H1 (cell line): ENCODE data around the gene COPS6. TPM values are rescaled to one million over a fixed set of nuclear protein-coding genes. Genes with fewer than 3 reads are reported as not detected.

Source experiments
- CTCF ChIA-PET: fragments of 300-600 bp; sonication (Branson Sonifier 250); formaldehyde crosslinking; loops from one replicate; lab custom pipeline; 2021; ENCODE audit not compliant: partially characterized antibody; lab: Charles Lee
- POLR2A ChIA-PET: fragments of 300-600 bp; sonication (Branson Sonifier 250); formaldehyde crosslinking; loops from one replicate; lab custom pipeline; 2021; ENCODE audit warnings: inconsistent platforms; ENCODE audit not compliant: partially characterized antibody; lab: Charles Lee
- DNase-seq, 2 experiments: peaks; one replicate each; pipeline versions ENCODE4 v3.0.0 to v3.0.0-alpha.2; 2010 to 2022; ENCODE audit warnings: low spot score in 2 of 2, low read depth in 1 of 2, mixed read lengths in 1 of 2
- FAIRE-seq: peaks from 2 replicates; lab custom pipeline; 2011; peaks lifted over from hg19 to GRCh38; lab: Jason Lieb, UNC
- H2AFZ ChIP-seq: 2 replicates; pipeline ENCODE4 v1.8.1; 2012; ENCODE audit warnings: low read length, inconsistent platforms
- H2AK5ac ChIP-seq: 2 replicates; pipeline ENCODE4 v1.6.1; 2013; ENCODE audit warnings: low read depth, low read length
- H2BK120ac ChIP-seq: replicated peaks from 2 replicates; pipeline ENCODE3; 2013; ENCODE audit warnings: low read depth, low read length, inconsistent platforms
- H2BK12ac ChIP-seq: 2 replicates; pipeline ENCODE4 v1.6.1; 2013; ENCODE audit warnings: low read depth, low read length
- H2BK15ac ChIP-seq: 2 replicates; pipeline ENCODE4 v1.6.1; 2013; ENCODE audit warnings: low read length
- H2BK20ac ChIP-seq: 2 replicates; pipeline ENCODE4 v1.6.1; 2013; ENCODE audit warnings: low read length
- H2BK5ac ChIP-seq: 2 replicates; pipeline ENCODE4 v1.6.1; 2013; ENCODE audit warnings: low read depth, low read length
- H3K14ac ChIP-seq: 2 replicates; pipeline ENCODE4 v1.6.1; 2013; ENCODE audit warnings: inconsistent platforms; ENCODE audit not compliant: insufficient read length
- H3K18ac ChIP-seq: 2 replicates; pipeline ENCODE4 v1.6.1; 2013; ENCODE audit warnings: low read length; ENCODE audit errors: extremely low read depth
- H3K23ac ChIP-seq: 2 replicates; pipeline ENCODE4 v1.6.1; 2013; ENCODE audit warnings: inconsistent platforms; ENCODE audit not compliant: insufficient read length
- H3K23me2 ChIP-seq: 2 replicates; pipeline ENCODE4 v1.6.1; 2013; ENCODE audit warnings: low read depth, low read length
- H3K27ac ChIP-seq: 2 replicates; pipeline ENCODE4 v1.6.1; 2011; ENCODE audit warnings: low read depth, low read length, inconsistent platforms
- H3K27me3 ChIP-seq, 4 experiments: replicated peaks in 1 of 4; 1 replicate in 1 of 4; 2 replicates in 3 of 4; pipeline versions ENCODE4 v1.6.1 to v1.8.1; 2011 to 2013; ENCODE audit warnings: low read length in 3 of 4, mild to moderate bottlenecking in 3 of 4, inconsistent platforms in 2 of 4, mixed read lengths in 2 of 4, moderate library complexity in 1 of 4; ENCODE audit not compliant: control insufficient read depth in 3 of 4, insufficient read depth in 3 of 4; ENCODE audit errors: extremely low read depth in 1 of 4
- H3K36me3 ChIP-seq, 4 experiments: 2 replicates each; pipeline versions ENCODE4 v1.6.1 to v1.8.1; 2011 to 2013; ENCODE audit warnings: mild to moderate bottlenecking in 4 of 4, low read length in 3 of 4, moderate library complexity in 2 of 4, control low read depth in 1 of 4, inconsistent platforms in 1 of 4; ENCODE audit not compliant: insufficient read depth in 4 of 4, control insufficient read depth in 2 of 4
- H3K4ac ChIP-seq: replicated peaks from 2 replicates; pipeline ENCODE3; 2013; ENCODE audit warnings: low read length, low read depth, mixed read lengths, inconsistent platforms; ENCODE audit not compliant: insufficient read length
- H3K4me1 ChIP-seq, 4 experiments: replicated peaks in 1 of 4; 1 replicate in 1 of 4; 2 replicates in 3 of 4; pipeline versions ENCODE4 v1.6.1 to v1.8.1; 2011 to 2013; ENCODE audit warnings: low read length in 3 of 4, inconsistent platforms in 2 of 4, mixed read lengths in 1 of 4; ENCODE audit not compliant: insufficient read depth in 4 of 4, control insufficient read depth in 3 of 4
- H3K4me2 ChIP-seq, 2 experiments: 2 replicates each; pipeline versions ENCODE4 v1.6.1 to v1.8.1; 2011 to 2013; ENCODE audit warnings: low read depth in 2 of 2, low read length in 2 of 2, control low read depth in 1 of 2, inconsistent platforms in 1 of 2, mild to moderate bottlenecking in 1 of 2; ENCODE audit not compliant: insufficient read depth in 1 of 2
- H3K4me3 ChIP-seq, 4 experiments: fragments of 200-600, 300-600 bp in 1 of 4; sonication (generic), shearing (Covaris generic), sonication (Bioruptor Twin) in 1 of 4; 2 replicates each; pipeline versions ENCODE4 v1.5.1 to v1.8.1; 2011 to 2016; ENCODE audit warnings: low read length in 4 of 4, low read depth in 3 of 4, control low read depth in 2 of 4, inconsistent platforms in 2 of 4, mild to moderate bottlenecking in 2 of 4, mixed read lengths in 1 of 4, moderate library complexity in 1 of 4; ENCODE audit not compliant: insufficient read depth in 2 of 4; ENCODE audit errors: extremely low read depth in 1 of 4
- H3K56ac ChIP-seq: replicated peaks from 2 replicates; pipeline ENCODE3; 2013; ENCODE audit warnings: low read depth, mild to moderate bottlenecking, mixed read lengths, low read length, inconsistent platforms; ENCODE audit not compliant: insufficient read length
- H3K79me1 ChIP-seq: 2 replicates; pipeline ENCODE4 v1.6.1; 2013; ENCODE audit warnings: low read depth, low read length, control low read depth
- H3K79me2 ChIP-seq, 2 experiments: 2 replicates each; pipeline versions ENCODE4 v1.6.1 to v1.8.1; 2012 to 2013; ENCODE audit warnings: low read length in 2 of 2, mild to moderate bottlenecking in 2 of 2, inconsistent platforms in 1 of 2; ENCODE audit not compliant: insufficient read depth in 2 of 2, control insufficient read depth in 1 of 2
- H3K9ac ChIP-seq, 4 experiments: replicated peaks in 1 of 4; 1 replicate in 1 of 4; 2 replicates in 3 of 4; pipeline versions ENCODE4 v1.6.1 to v1.8.1; 2011 to 2013; ENCODE audit warnings: low read depth in 3 of 4, low read length in 3 of 4, control low read depth in 2 of 4, mild to moderate bottlenecking in 2 of 4, moderate library complexity in 2 of 4, inconsistent platforms in 1 of 4; ENCODE audit errors: extremely low read depth in 1 of 4
- H3K9me3 ChIP-seq, 2 experiments: 2 replicates each; pipeline versions ENCODE4 v1.6.1 to v1.8.1; 2012 to 2013; ENCODE audit warnings: mild to moderate bottlenecking in 2 of 2, moderate library complexity in 2 of 2, control low read depth in 1 of 2, inconsistent platforms in 1 of 2, low read depth in 1 of 2, low read length in 1 of 2, mixed read lengths in 1 of 2; ENCODE audit not compliant: insufficient read depth in 2 of 2
- H4K20me1 ChIP-seq, 2 experiments: replicated peaks in 1 of 2; 2 replicates each; pipeline versions ENCODE3 to v1.8.1; 2011 to 2013; ENCODE audit warnings: inconsistent platforms in 2 of 2, low read length in 2 of 2, mild to moderate bottlenecking in 1 of 2; ENCODE audit not compliant: insufficient read depth in 2 of 2, control insufficient read depth in 1 of 2
- H4K5ac ChIP-seq: 2 replicates; pipeline ENCODE4 v1.6.1; 2013; ENCODE audit warnings: low read length, low read depth, mixed read lengths, inconsistent platforms; ENCODE audit not compliant: insufficient read length
- H4K8ac ChIP-seq: 2 replicates; pipeline ENCODE4 v1.8.0; 2013; ENCODE audit warnings: mild to moderate bottlenecking, moderate library complexity, low read length, inconsistent platforms; ENCODE audit not compliant: insufficient read depth; ENCODE audit errors: extremely low read depth
- H4K91ac ChIP-seq: replicated peaks from 2 replicates; pipeline ENCODE3; 2013; ENCODE audit warnings: low read length, mixed read lengths, inconsistent platforms; ENCODE audit not compliant: insufficient read length
- POLR2AphosphoS5 ChIP-seq: IDR thresholded peaks from 2 replicates; pipeline ENCODE4 v1.6.1; 2011; ENCODE audit warnings: low read depth, low read length
- TBP ChIP-seq: IDR thresholded peaks from 2 replicates; pipeline ENCODE4 v1.6.1; 2011; ENCODE audit warnings: low read depth, low read length, improper control_type of control experiment
- WGBS, 2 experiments: shearing (Covaris generic) in 1 of 2; methylation state at CpG; one replicate each; pipeline versions ENCODE4 v1.1.6 to v1.1.7; 2013 to 2015; ENCODE audit warnings: low lambda C conversion rate in 2 of 2, mixed read lengths in 2 of 2, inconsistent platforms in 1 of 2, low coverage in 1 of 2, missing lambda C conversion rate in 1 of 2; ENCODE audit not compliant: insufficient replicate concordance in 2 of 2, insufficient coverage in 1 of 2, insufficient read length in 1 of 2; ENCODE audit errors: extremely low coverage in 1 of 2, missing lambda C conversion rate in 1 of 2; 5-methylcytosine and 5-hydroxymethylcytosine counted together
- polyA plus RNA-seq, 7 experiments: library from polyadenylated mRNA; depleted of rRNA in 3 of 7; stranded (reverse) in 5 of 7; unstranded in 2 of 7; fragments of >200 nt in 5 of 7; fragments of 200-250 nt in 2 of 7; gene quantifications; 1 replicate in 5 of 7; 2 replicates in 1 of 7; 4 replicates in 1 of 7; pipeline versions ENCODE4 v1.2.1 to v1.2.3, GENCODE V29; 2011 to 2013; ENCODE audit warnings: missing spikeins in 2 of 7, mixed read lengths in 2 of 7
- total RNA-seq: library from RNA; stranded (reverse); fragmentation: NEBNext Ultra II Directional; extraction: Animal tissue kit (Norgen Biotek cat#: 25700); gene quantifications from 2 replicates; pipeline ENCODE4 v1.2.1, GENCODE V29; 2021

COPS6 gene
- total and polyA plus RNA-seq, 2 of the 8 experiments (the other 6 are each of a cell fraction or from before 2014, with no cell fraction given) = 127 to 225 TPM

DNA sequence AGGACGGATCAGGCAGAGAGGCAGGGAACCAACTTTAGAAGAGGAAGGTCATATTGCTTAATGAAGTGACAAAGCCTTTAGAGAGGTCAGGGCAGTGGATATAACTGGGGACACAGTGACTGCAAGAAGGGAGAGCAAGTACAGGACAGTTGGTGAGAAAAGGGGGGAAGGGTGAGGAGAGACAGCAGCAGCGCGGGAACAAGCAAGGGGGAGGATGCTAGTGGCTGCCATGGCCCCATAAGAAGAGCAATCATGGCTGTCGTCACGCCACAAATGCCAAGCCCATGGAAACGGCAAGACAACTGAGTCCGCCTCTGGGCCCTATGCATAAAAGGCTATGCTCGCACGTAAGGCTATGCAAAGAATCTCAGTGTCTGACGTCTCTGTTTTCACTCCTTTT lies 16.3 kb upstream of the COPS6 start:
- 94% methylated on average over 10 of the region's 10 CpGs; no CpG with 5 or more reads in 1 of the 2 experiments for WGBS, 2 experiments
- no peak overlapping the region for H2BK15ac ChIP-seq
- H3K23me2 ChIP-seq = no peaks in the 10 kb centered on the region
- no peak overlapping the region for H2BK120ac ChIP-seq
- H2BK12ac ChIP-seq = no peak overlapping the region
- no peak overlapping the region for H2BK5ac ChIP-seq
- no peak overlapping the region for H3K4ac ChIP-seq
- no peak for DNase-seq
- H4K5ac ChIP-seq = no peak overlapping the region
- no peak overlapping the region for H3K23ac ChIP-seq
- H3K9me3 ChIP-seq = peaks cover 68 to 74% of the 10 kb centered on the region in 2 experiments
- H3K79me2 ChIP-seq = peaks cover 4 to 11% of the 10 kb centered on the region in 2 experiments
- no peak overlapping the region for H3K27ac ChIP-seq
- FAIRE-seq = no peak
- H3K79me1 ChIP-seq = no peaks in the 10 kb centered on the region; the same call in none of the 2 replicates
- H3K9ac ChIP-seq = no peak overlapping the region
- POLR2A ChIA-PET = interaction anchor here (0.6 to 19.6 kb wide), 10 partner anchors 8 to 128 kb away, joined by 3 to 294 read pairs (median 4); partner anchors contain the start of genes MCM7, ZNF3 and ZSCAN21
- TF ChIP-seq POLR2AphosphoS5 (peak; percentile 58; the same call in 1 of the 2 replicates), TBP (no peak)
- TF ChIP-seq, all 59 proteins: peak for 1
- H2AK5ac ChIP-seq = no peak overlapping the region
- H2AFZ ChIP-seq = no peak overlapping the region
- no peaks in the 10 kb centered on the region for H3K4me1 ChIP-seq
- 0 out of 8 replicates have a peak overlapping the region, but pooled peaks of 1 of the 4 experiments have one; percentile 9 for H3K4me3 ChIP-seq
- no peak overlapping the region for H4K91ac ChIP-seq
- no peak overlapping the region for H3K56ac ChIP-seq
- no peak overlapping the region for H3K4me2 ChIP-seq
- H3K18ac ChIP-seq = no peak overlapping the region
- H3K14ac ChIP-seq = no peak overlapping the region
- no peak overlapping the region for H4K8ac ChIP-seq
- H2BK20ac ChIP-seq = no peak overlapping the region
- CTCF ChIA-PET = interaction anchor here (0.9 to 2.0 kb wide), 3 partner anchors 14 to 159 kb away, joined by 3 to 6 read pairs (median 5); no protein-coding TSS in a partner anchor
- peaks cover 66 to 93% (median 84%) of the 10 kb centered on the region in 4 experiments for H3K36me3 ChIP-seq
- H3K27me3 ChIP-seq = no peaks in the 10 kb centered on the region; a peak in 1 of 7 replicates
- H4K20me1 ChIP-seq = no peaks in the 10 kb centered on the region
